Hematopoietic multipotent progenitor cell treated with erythropoietin and hydrocortisone succinate and interleukin-3 and kit ligand, for 17 days (in vitro differentiated cells): Measurements from ENCODE around the gene ZFYVE19.
A peak's percentile ranks its signal among the peaks of the same experiment; 100 is the strongest.

Experiments used
- DNase-seq: peaks from one replicate; pipeline ENCODE4 v3.0.0-alpha.2; 2015; ENCODE audit warnings: low spot score

ZFYVE19 gene, protein sequence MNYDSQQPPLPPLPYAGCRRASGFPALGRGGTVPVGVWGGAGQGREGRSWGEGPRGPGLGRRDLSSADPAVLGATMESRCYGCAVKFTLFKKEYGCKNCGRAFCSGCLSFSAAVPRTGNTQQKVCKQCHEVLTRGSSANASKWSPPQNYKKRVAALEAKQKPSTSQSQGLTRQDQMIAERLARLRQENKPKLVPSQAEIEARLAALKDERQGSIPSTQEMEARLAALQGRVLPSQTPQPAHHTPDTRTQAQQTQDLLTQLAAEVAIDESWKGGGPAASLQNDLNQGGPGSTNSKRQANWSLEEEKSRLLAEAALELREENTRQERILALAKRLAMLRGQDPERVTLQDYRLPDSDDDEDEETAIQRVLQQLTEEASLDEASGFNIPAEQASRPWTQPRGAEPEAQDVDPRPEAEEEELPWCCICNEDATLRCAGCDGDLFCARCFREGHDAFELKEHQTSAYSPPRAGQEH

GRCh38 chr15:40807028-40807887, at the start of gene ZFYVE19, which contains the start of gene DNAJC17:
TSS of gene ZFYVE19 (plus strand) at chr15:40807089. CDS start at chr15:40807590, 501 bp downstream.
TSS of gene DNAJC17 (minus strand) at chr15:40807473. CDS start at chr15:40807446, 27 bp downstream.
- peak; percentile 95 for DNase-seq

DNA sequence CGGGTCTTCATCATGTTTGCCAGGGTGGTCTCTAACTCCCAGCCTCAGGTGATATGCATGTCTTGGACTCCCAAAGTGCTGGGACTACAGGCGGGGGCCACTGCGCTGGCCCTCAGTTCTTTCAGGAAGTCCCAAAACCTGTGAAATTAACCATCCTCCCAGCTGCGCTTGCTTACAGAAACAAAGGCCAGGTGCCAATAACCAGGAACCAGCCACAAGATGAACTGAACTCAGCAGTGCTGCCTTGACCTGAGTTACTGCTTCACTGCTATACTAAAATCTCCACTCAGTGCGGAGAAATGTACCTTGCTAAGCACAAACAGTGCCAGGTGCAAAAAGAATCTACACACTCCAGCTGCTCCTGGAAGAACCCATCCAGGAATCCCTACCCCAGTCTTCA, 46.9 kb upstream of the ZFYVE19 start:
- no peak for DNase-seq

- DNase-seq, result peak; percentile 66
Observed at GRCh38 chr15:40762919-40763800, 43.7 kb upstream of the ZFYVE19 start.

DNA sequence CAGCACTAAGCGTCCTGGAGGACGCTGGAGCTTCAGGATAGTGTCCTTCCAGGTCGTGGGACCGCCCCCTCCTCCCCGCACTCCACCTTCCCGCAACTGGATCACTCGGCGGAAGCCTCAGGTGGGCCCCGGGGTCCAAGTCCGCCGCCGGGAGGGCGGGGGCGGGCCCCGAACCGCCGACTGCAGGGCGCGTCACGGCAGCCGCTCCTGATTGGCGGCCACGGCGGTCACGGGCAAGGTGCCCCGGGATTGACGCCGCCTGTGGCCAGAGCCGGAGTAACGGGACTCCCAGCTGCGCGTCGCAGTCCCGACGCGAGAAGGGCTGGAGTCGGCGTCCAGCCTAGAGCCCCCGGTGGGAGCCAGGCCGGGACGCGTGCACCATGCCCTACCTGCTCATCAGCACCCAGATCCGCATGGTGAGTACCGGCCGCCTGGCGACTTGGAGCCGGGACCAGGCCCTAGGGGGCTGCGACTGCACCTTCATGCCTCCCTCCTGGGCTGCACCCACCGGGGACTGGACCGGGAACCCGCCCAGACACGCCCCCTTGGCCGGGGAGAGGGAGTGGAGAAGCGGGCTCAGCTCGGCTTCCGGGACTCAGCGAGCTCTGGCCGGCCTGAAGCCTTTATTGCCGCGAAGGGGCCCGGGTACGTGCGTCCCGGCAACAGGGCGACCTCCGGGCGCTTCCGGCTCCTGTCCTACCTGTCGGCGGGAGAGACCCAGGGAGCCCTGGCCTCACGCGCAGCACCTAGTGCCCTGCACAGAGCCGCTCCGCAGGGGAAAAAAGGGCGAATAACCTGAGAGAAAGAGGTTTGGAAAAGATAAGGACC, 42.9 kb upstream of the ZFYVE19 start, which contains the start of gene GCHFR:
Gene GCHFR, plus strand, starts transcription at position 268 of the 828 bp plus-strand sequence. Its CDS starts 113 bp downstream, at position 381.
- DNase-seq, result peak; percentile 76

- DNase-seq, result peak; percentile 52
Observed at GRCh38 chr15:40764629-40765103, 42.2 kb upstream of the ZFYVE19 start.

DNA sequence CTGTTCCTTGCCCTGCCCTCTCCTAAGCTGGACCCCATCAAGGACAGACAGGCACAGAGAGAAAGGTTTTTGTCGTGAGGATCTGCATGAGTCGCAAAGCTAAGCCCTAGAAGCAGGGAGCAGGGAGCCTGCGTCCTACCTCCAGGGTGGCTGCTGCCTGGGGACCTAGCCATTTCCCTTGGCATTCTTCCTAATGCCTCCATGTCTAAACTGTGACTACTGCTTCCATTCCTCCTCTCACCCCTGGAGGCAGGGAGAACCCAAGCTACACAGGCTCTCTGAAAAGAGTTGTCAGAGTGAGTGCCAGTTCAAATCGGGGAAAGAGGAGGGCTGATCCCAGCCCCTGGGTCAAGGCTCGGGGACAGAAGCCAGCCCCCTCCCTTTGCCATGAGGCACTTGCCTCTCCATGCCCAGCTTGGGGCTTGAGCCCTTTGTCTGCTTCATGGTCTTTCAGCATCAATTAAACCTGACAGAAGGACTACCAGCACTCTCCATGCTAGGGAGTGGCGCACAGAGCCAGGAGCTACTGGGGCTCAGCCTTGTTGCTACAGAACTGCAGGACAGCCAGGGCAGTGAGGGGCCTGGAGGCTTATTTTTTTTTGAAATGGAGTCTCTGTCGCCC, 40.6 kb upstream of the ZFYVE19 start:
- no peak for DNase-seq

DNA sequence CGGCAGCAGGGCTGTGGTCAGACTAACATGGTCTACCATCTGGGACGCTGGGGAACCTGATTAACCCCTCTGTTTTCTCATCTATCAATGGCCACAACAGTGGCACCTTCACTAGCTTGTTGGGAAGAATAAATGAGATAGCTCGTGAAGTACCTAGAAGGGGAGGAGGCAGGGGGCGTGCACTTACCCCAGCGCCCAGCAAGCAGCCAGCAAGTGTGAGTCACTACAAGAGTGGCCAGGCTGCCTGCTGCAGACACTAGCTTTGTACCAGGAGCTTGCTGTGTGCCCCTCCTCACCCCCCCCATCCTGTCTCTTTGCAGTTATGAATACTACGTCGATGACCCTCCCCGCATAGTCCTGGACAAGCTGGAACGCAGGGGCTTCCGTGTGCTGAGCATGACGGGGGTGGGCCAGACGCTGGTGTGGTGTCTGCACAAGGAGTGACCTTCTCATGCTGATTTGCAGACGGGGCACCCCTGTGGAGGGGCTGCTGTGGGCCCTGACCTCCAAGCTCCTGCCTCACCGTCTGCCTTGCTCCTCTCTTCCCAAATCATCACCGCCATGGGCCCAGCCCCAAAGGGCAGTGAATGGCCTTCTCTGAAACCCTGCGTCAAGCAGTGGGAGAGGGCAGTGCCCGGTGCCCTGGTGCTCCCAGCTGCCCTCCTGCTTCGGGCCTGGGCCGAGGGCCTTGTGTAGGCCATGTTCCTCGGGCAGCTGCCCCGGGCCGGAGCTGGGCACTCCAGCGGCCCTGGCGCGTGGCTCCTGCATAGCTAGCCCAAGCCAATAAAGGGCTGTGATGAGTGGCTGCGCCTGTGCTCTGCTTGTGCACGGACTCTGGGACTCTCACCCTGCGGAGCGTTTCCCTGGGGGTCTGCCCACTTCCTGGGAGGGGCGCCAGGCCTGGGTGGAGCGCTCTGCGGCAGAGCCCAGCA, 39.7 kb upstream of the ZFYVE19 start:
- peak; percentile 44 for DNase-seq

DNA sequence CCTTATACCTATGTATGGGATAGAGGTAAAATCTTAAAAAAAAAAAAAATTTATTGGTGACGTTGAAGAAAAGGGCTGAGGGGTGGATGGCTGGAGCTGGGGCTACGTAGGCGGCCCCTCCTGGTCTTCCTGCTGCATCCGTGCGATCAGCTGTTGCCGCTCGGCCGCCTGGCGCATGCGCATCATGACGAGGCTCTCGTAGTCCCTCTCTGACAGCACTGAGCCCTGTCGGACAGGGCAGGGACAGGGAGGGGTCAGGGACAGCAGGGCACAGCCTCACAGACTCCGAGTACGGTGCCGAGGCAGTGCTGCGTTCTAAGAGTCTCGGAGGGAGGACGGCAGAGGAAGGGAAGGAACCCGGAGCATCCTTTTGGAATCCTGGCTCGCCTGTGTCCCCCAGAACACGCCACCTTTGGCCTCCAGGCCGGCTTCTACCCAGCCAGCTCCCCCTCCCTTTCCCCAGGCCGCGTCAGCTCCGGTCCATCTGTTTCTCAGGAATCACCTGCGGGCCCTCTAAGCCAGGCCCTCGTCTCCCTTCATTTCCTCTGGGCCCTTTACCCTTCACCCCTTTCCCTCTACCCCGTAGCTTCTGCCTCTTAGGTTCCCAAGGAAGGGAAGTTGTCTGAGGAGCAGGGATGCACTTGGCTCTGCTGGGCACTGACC, 38.9 kb upstream of the ZFYVE19 start:
- no peak for DNase-seq

- peak; percentile 42 for DNase-seq
Observed at GRCh38 chr15:40768521-40769273, 38.2 kb upstream of the ZFYVE19 start.

- DNase-seq, result peak; percentile 52
Observed at GRCh38 chr15:40769274-40770146, 37.4 kb upstream of the ZFYVE19 start, which contains the start of gene C15orf62. TSS of gene C15orf62 (plus strand) at chr15:40769980. CDS start at chr15:40770496, 516 bp downstream.

- DNase-seq, result no peak
Observed at GRCh38 chr15:40770147-40770721, 36.7 kb upstream of the ZFYVE19 start.

DNA sequence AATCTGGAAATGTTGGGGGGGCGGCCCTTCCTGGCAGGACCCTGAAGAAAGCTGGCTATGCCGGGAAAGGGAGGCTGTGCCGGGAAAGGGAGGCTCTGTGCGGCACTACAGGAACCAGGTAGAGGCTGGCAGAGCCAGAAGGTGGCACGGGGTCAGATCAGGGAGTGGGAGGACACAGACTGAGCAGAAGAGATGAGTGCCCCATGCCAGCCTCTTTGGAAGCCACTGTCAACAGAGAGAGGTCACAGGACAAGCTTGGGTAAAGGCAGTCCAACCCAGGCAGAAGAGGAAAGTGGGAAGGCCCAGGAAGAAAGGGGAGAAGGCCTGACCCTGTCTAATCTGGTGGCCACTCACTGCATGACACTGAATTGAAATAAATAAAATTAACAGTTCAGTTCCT, 35.6 kb upstream of the ZFYVE19 start:
- DNase-seq, result no peak

DNA sequence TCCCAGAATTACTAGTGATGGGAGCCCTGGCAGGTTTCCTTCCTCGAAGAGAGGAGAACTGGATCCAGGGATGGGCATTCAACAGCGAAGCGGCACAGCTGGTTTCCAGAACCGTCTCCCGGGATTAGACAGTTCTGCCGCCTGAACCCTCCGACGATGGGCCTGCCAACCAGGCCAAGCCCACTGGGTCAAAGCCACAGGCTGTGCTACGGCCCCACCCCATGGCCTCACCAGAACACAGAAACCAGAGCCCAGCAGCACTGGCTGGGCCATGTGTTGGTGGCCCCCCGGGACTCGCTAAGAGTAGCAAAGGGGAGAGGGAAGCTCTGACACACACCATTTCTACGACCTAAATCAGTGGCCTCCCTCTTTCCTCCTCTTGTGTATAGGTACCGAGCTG, 34.9 kb upstream of the ZFYVE19 start:
- no peak for DNase-seq

DNA sequence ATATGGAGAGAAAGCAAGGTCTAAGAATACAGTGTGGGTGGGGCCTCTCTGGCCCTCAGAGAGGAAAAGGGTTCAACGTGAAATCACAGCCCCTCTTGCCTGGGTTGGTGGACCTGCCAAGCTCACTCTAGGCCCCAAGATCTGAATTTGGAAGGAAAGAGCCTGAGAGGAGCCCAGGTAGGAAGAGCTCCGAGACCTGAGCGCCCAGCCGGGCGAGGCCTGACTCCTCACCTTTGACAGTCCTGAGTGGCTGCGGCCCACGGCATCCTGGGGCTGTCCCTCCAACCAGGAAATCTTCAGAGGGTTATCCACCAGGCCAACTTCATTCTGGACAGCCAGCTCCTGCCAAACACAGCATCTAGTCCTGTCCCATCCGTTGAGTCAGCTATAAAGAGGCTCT, 33.4 kb upstream of the ZFYVE19 start:
- DNase-seq, result no peak

GRCh38 chr15:40773902-40774301, 33.0 kb upstream of the ZFYVE19 start:
- DNase-seq, result no peak

DNA sequence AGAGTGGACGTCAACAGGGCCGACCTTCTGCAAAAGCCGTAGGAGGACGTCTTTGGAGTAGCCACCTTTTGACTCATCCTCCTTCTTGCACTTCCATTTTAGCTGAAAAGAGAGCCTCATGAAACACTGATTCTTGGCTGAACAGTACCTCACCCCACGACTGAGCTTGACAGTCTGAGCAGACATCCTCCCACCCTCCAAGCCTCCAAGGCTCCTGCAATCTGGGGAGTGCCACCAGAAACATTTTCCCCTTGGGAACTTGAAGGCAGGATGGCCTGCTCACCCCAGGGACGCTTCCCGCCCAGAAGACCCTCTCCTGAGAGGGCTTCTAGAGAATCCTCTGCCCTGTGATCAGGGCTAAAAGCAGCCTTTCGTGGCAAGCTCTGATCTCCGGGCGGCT, 31.9 kb upstream of the ZFYVE19 start:
- no peak for DNase-seq
